H1 (cell line): Measurements from ENCODE around the gene PCNP. TPM values are rescaled to one million over a fixed set of nuclear protein-coding genes. Genes with fewer than 3 reads are reported as not detected.

Source experiments
- CTCF ChIA-PET: fragments of 300-600 bp; sonication (Branson Sonifier 250); formaldehyde crosslinking; loops from one replicate; lab custom pipeline; 2021; ENCODE audit not compliant: partially characterized antibody; lab: Charles Lee
- POLR2A ChIA-PET: fragments of 300-600 bp; sonication (Branson Sonifier 250); formaldehyde crosslinking; loops from one replicate; lab custom pipeline; 2021; ENCODE audit warnings: inconsistent platforms; ENCODE audit not compliant: partially characterized antibody; lab: Charles Lee
- DNase-seq, 2 experiments: peaks; one replicate each; pipeline versions ENCODE4 v3.0.0 to v3.0.0-alpha.2; 2010 to 2022; ENCODE audit warnings: low spot score in 2 of 2, low read depth in 1 of 2, mixed read lengths in 1 of 2
- FAIRE-seq: peaks from 2 replicates; lab custom pipeline; 2011; peaks lifted over from hg19 to GRCh38; lab: Jason Lieb, UNC
- H2AFZ ChIP-seq: 2 replicates; pipeline ENCODE4 v1.8.1; 2012; ENCODE audit warnings: low read length, inconsistent platforms
- H2AK5ac ChIP-seq: 2 replicates; pipeline ENCODE4 v1.6.1; 2013; ENCODE audit warnings: low read depth, low read length
- H2BK120ac ChIP-seq: replicated peaks from 2 replicates; pipeline ENCODE3; 2013; ENCODE audit warnings: low read depth, low read length, inconsistent platforms
- H2BK12ac ChIP-seq: 2 replicates; pipeline ENCODE4 v1.6.1; 2013; ENCODE audit warnings: low read depth, low read length
- H2BK15ac ChIP-seq: 2 replicates; pipeline ENCODE4 v1.6.1; 2013; ENCODE audit warnings: low read length
- H2BK20ac ChIP-seq: 2 replicates; pipeline ENCODE4 v1.6.1; 2013; ENCODE audit warnings: low read length
- H2BK5ac ChIP-seq: 2 replicates; pipeline ENCODE4 v1.6.1; 2013; ENCODE audit warnings: low read depth, low read length
- H3K14ac ChIP-seq: 2 replicates; pipeline ENCODE4 v1.6.1; 2013; ENCODE audit warnings: inconsistent platforms; ENCODE audit not compliant: insufficient read length
- H3K18ac ChIP-seq: 2 replicates; pipeline ENCODE4 v1.6.1; 2013; ENCODE audit warnings: low read length; ENCODE audit errors: extremely low read depth
- H3K23ac ChIP-seq: 2 replicates; pipeline ENCODE4 v1.6.1; 2013; ENCODE audit warnings: inconsistent platforms; ENCODE audit not compliant: insufficient read length
- H3K23me2 ChIP-seq: 2 replicates; pipeline ENCODE4 v1.6.1; 2013; ENCODE audit warnings: low read depth, low read length
- H3K27ac ChIP-seq: 2 replicates; pipeline ENCODE4 v1.6.1; 2011; ENCODE audit warnings: low read depth, low read length, inconsistent platforms
- H3K27me3 ChIP-seq, 4 experiments: replicated peaks in 1 of 4; 1 replicate in 1 of 4; 2 replicates in 3 of 4; pipeline versions ENCODE4 v1.6.1 to v1.8.1; 2011 to 2013; ENCODE audit warnings: low read length in 3 of 4, mild to moderate bottlenecking in 3 of 4, inconsistent platforms in 2 of 4, mixed read lengths in 2 of 4, moderate library complexity in 1 of 4; ENCODE audit not compliant: control insufficient read depth in 3 of 4, insufficient read depth in 3 of 4; ENCODE audit errors: extremely low read depth in 1 of 4
- H3K36me3 ChIP-seq, 4 experiments: 2 replicates each; pipeline versions ENCODE4 v1.6.1 to v1.8.1; 2011 to 2013; ENCODE audit warnings: mild to moderate bottlenecking in 4 of 4, low read length in 3 of 4, moderate library complexity in 2 of 4, control low read depth in 1 of 4, inconsistent platforms in 1 of 4; ENCODE audit not compliant: insufficient read depth in 4 of 4, control insufficient read depth in 2 of 4
- H3K4ac ChIP-seq: replicated peaks from 2 replicates; pipeline ENCODE3; 2013; ENCODE audit warnings: low read length, low read depth, mixed read lengths, inconsistent platforms; ENCODE audit not compliant: insufficient read length
- H3K4me1 ChIP-seq, 4 experiments: replicated peaks in 1 of 4; 1 replicate in 1 of 4; 2 replicates in 3 of 4; pipeline versions ENCODE4 v1.6.1 to v1.8.1; 2011 to 2013; ENCODE audit warnings: low read length in 3 of 4, inconsistent platforms in 2 of 4, mixed read lengths in 1 of 4; ENCODE audit not compliant: insufficient read depth in 4 of 4, control insufficient read depth in 3 of 4
- H3K4me2 ChIP-seq, 2 experiments: 2 replicates each; pipeline versions ENCODE4 v1.6.1 to v1.8.1; 2011 to 2013; ENCODE audit warnings: low read depth in 2 of 2, low read length in 2 of 2, control low read depth in 1 of 2, inconsistent platforms in 1 of 2, mild to moderate bottlenecking in 1 of 2; ENCODE audit not compliant: insufficient read depth in 1 of 2
- H3K4me3 ChIP-seq, 4 experiments: fragments of 200-600, 300-600 bp in 1 of 4; sonication (generic), shearing (Covaris generic), sonication (Bioruptor Twin) in 1 of 4; 2 replicates each; pipeline versions ENCODE4 v1.5.1 to v1.8.1; 2011 to 2016; ENCODE audit warnings: low read length in 4 of 4, low read depth in 3 of 4, control low read depth in 2 of 4, inconsistent platforms in 2 of 4, mild to moderate bottlenecking in 2 of 4, mixed read lengths in 1 of 4, moderate library complexity in 1 of 4; ENCODE audit not compliant: insufficient read depth in 2 of 4; ENCODE audit errors: extremely low read depth in 1 of 4
- H3K56ac ChIP-seq: replicated peaks from 2 replicates; pipeline ENCODE3; 2013; ENCODE audit warnings: low read depth, mild to moderate bottlenecking, mixed read lengths, low read length, inconsistent platforms; ENCODE audit not compliant: insufficient read length
- H3K79me1 ChIP-seq: 2 replicates; pipeline ENCODE4 v1.6.1; 2013; ENCODE audit warnings: low read depth, low read length, control low read depth
- H3K79me2 ChIP-seq, 2 experiments: 2 replicates each; pipeline versions ENCODE4 v1.6.1 to v1.8.1; 2012 to 2013; ENCODE audit warnings: low read length in 2 of 2, mild to moderate bottlenecking in 2 of 2, inconsistent platforms in 1 of 2; ENCODE audit not compliant: insufficient read depth in 2 of 2, control insufficient read depth in 1 of 2
- H3K9ac ChIP-seq, 4 experiments: replicated peaks in 1 of 4; 1 replicate in 1 of 4; 2 replicates in 3 of 4; pipeline versions ENCODE4 v1.6.1 to v1.8.1; 2011 to 2013; ENCODE audit warnings: low read depth in 3 of 4, low read length in 3 of 4, control low read depth in 2 of 4, mild to moderate bottlenecking in 2 of 4, moderate library complexity in 2 of 4, inconsistent platforms in 1 of 4; ENCODE audit errors: extremely low read depth in 1 of 4
- H3K9me3 ChIP-seq, 2 experiments: 2 replicates each; pipeline versions ENCODE4 v1.6.1 to v1.8.1; 2012 to 2013; ENCODE audit warnings: mild to moderate bottlenecking in 2 of 2, moderate library complexity in 2 of 2, control low read depth in 1 of 2, inconsistent platforms in 1 of 2, low read depth in 1 of 2, low read length in 1 of 2, mixed read lengths in 1 of 2; ENCODE audit not compliant: insufficient read depth in 2 of 2
- H4K20me1 ChIP-seq, 2 experiments: replicated peaks in 1 of 2; 2 replicates each; pipeline versions ENCODE3 to v1.8.1; 2011 to 2013; ENCODE audit warnings: inconsistent platforms in 2 of 2, low read length in 2 of 2, mild to moderate bottlenecking in 1 of 2; ENCODE audit not compliant: insufficient read depth in 2 of 2, control insufficient read depth in 1 of 2
- H4K5ac ChIP-seq: 2 replicates; pipeline ENCODE4 v1.6.1; 2013; ENCODE audit warnings: low read length, low read depth, mixed read lengths, inconsistent platforms; ENCODE audit not compliant: insufficient read length
- H4K8ac ChIP-seq: 2 replicates; pipeline ENCODE4 v1.8.0; 2013; ENCODE audit warnings: mild to moderate bottlenecking, moderate library complexity, low read length, inconsistent platforms; ENCODE audit not compliant: insufficient read depth; ENCODE audit errors: extremely low read depth
- H4K91ac ChIP-seq: replicated peaks from 2 replicates; pipeline ENCODE3; 2013; ENCODE audit warnings: low read length, mixed read lengths, inconsistent platforms; ENCODE audit not compliant: insufficient read length
- ATF2 ChIP-seq: IDR thresholded peaks from 2 replicates; pipeline ENCODE4 v1.6.1; 2012; ENCODE audit warnings: low read length, inconsistent platforms
- BCL11A ChIP-seq, 2 experiments: IDR thresholded peaks; one replicate each; pipeline ENCODE4 v1.6.1; 2011; ENCODE audit warnings: low read depth in 2 of 2, low read length in 2 of 2, mild to moderate bottlenecking in 2 of 2
- CHD1 ChIP-seq: IDR thresholded peaks from 2 replicates; pipeline ENCODE4 v1.6.1; 2012; ENCODE audit warnings: low read depth, low read length, improper control_type of control experiment
- CREB1 ChIP-seq: IDR thresholded peaks from 2 replicates; pipeline ENCODE4 v1.6.1; 2012; ENCODE audit warnings: inconsistent platforms
- CTBP2 ChIP-seq: IDR thresholded peaks from 2 replicates; pipeline ENCODE4 v1.7.0; 2011; ENCODE audit warnings: borderline replicate concordance, mild to moderate bottlenecking, moderate library complexity, mixed read lengths, low read length; ENCODE audit not compliant: insufficient read depth, insufficient read length
- GABPA ChIP-seq: IDR thresholded peaks from 2 replicates; pipeline ENCODE4 v1.6.1; 2011; ENCODE audit warnings: mild to moderate bottlenecking, low read length, moderate library complexity, borderline replicate concordance; ENCODE audit not compliant: insufficient read depth
- KDM1A ChIP-seq: fragments of 200-600, 300-600 bp; sonication (generic); IDR thresholded peaks from 2 replicates; pipeline ENCODE4 v1.7.1; 2016; ENCODE audit warnings: mild to moderate bottlenecking, low read length, borderline replicate concordance
- POLR2A ChIP-seq, 2 experiments: IDR thresholded peaks; 1 replicate in 1 of 2; 2 replicates in 1 of 2; pipeline ENCODE4 v1.6.1; 2011; ENCODE audit warnings: low read depth in 2 of 2, low read length in 2 of 2, mild to moderate bottlenecking in 2 of 2; ENCODE audit errors: control extremely low read depth in 1 of 2
- POU5F1 ChIP-seq: IDR thresholded peaks from 2 replicates; pipeline ENCODE4 v1.6.1; 2011; ENCODE audit warnings: low read depth, mild to moderate bottlenecking, low read length, moderate library complexity
- RBBP5 ChIP-seq: IDR thresholded peaks from 2 replicates; pipeline ENCODE4 v1.7.1; 2012; ENCODE audit warnings: low read depth, mild to moderate bottlenecking, inconsistent platforms, low read length, moderate library complexity, borderline replicate concordance
- SIRT6 ChIP-seq: IDR thresholded peaks from one replicate; pipeline ENCODE4 v1.7.1; 2012; ENCODE audit warnings: low read length, inconsistent platforms
- SIX5 ChIP-seq: IDR thresholded peaks from 2 replicates; pipeline ENCODE4 v1.6.1; 2011; ENCODE audit warnings: mild to moderate bottlenecking, low read depth, low read length
- WGBS, 2 experiments: shearing (Covaris generic) in 1 of 2; methylation state at CpG; one replicate each; pipeline versions ENCODE4 v1.1.6 to v1.1.7; 2013 to 2015; ENCODE audit warnings: low lambda C conversion rate in 2 of 2, mixed read lengths in 2 of 2, inconsistent platforms in 1 of 2, low coverage in 1 of 2, missing lambda C conversion rate in 1 of 2; ENCODE audit not compliant: insufficient replicate concordance in 2 of 2, insufficient coverage in 1 of 2, insufficient read length in 1 of 2; ENCODE audit errors: extremely low coverage in 1 of 2, missing lambda C conversion rate in 1 of 2; 5-methylcytosine and 5-hydroxymethylcytosine counted together
- polyA plus RNA-seq, 7 experiments: library from polyadenylated mRNA; depleted of rRNA in 3 of 7; stranded (reverse) in 5 of 7; unstranded in 2 of 7; fragments of >200 nt in 5 of 7; fragments of 200-250 nt in 2 of 7; gene quantifications; 1 replicate in 5 of 7; 2 replicates in 1 of 7; 4 replicates in 1 of 7; pipeline versions ENCODE4 v1.2.1 to v1.2.3, GENCODE V29; 2011 to 2013; ENCODE audit warnings: missing spikeins in 2 of 7, mixed read lengths in 2 of 7
- total RNA-seq: library from RNA; stranded (reverse); fragmentation: NEBNext Ultra II Directional; extraction: Animal tissue kit (Norgen Biotek cat#: 25700); gene quantifications from 2 replicates; pipeline ENCODE4 v1.2.1, GENCODE V29; 2021

Gene PCNP
- total and polyA plus RNA-seq, 2 of the 8 experiments (the other 6 are each of a cell fraction or from before 2014, with no cell fraction given) = 29.1 to 192 TPM

GRCh38 chr3:101635345-101635744 is 61.4 kb downstream of the PCNP start:
- no peak for TF ChIP-seq BCL11A (IDR thresholded peaks at IDR 0.05; ENCODE audit: low read depth in 2 of 2, low read length in 2 of 2)
- no peak for TF ChIP-seq CTBP2
- no peak for TF ChIP-seq SIX5
- TF ChIP-seq KDM1A = no peak
- TF ChIP-seq GABPA = no peak
- no peak for TF ChIP-seq POLR2A (IDR thresholded peaks at IDR 0.05; ENCODE audit: control extremely low read depth in 1 of 2, low read depth in 2 of 2, low read length in 2 of 2)
- no peak for TF ChIP-seq CREB1
- TF ChIP-seq POU5F1 = no peak
- no peak for TF ChIP-seq SIRT6
- no peak for TF ChIP-seq ATF2
- TF ChIP-seq RBBP5 = no peak
- TF ChIP-seq CHD1 = no peak
- H2BK15ac ChIP-seq = no peak overlapping the region
- no peak overlapping the region for H3K56ac ChIP-seq
- FAIRE-seq (no peak), DNase-seq (peak in 1 of 2 experiments; percentile 37)
- no peak overlapping the region for H2BK120ac ChIP-seq
- H4K5ac ChIP-seq = no peak overlapping the region
- no peak overlapping the region for H3K14ac ChIP-seq
- no peak overlapping the region for H3K4me3 ChIP-seq
- no peaks in the 10 kb centered on the region for H3K79me1 ChIP-seq
- H3K79me2 ChIP-seq = no peaks in the 10 kb centered on the region
- H2AFZ ChIP-seq = no peak overlapping the region
- no peak overlapping the region for H3K23ac ChIP-seq
- H3K27me3 ChIP-seq = no peaks in the 10 kb centered on the region
- no peaks in the 10 kb centered on the region for H3K23me2 ChIP-seq
- no peak overlapping the region for H4K91ac ChIP-seq
- no peak overlapping the region for H2BK20ac ChIP-seq
- H3K18ac ChIP-seq = no peak overlapping the region
- H3K9ac ChIP-seq = no peak overlapping the region
- H3K9me3 ChIP-seq = no peaks in the 10 kb centered on the region
- WGBS, 2 experiments = 95% methylated on average over 9 of the region's 9 CpGs; no CpG with 5 or more reads in 1 of the 2 experiments
- H3K4ac ChIP-seq = no peak overlapping the region
- no peak overlapping the region for H3K27ac ChIP-seq
- H2BK5ac ChIP-seq = no peak overlapping the region
- H4K8ac ChIP-seq = no peak overlapping the region
- no peak overlapping the region for H3K4me2 ChIP-seq
- no peak overlapping the region for H2AK5ac ChIP-seq
- H3K4me1 ChIP-seq = peaks cover 0 to 6% (median 2%) of the 10 kb centered on the region in 4 experiments; a peak in 5 of 7 replicates
- POLR2A ChIA-PET = interaction anchor here (1.7 kb wide), 1 partner anchor 62 kb away, joined by 5 read pairs; the partner anchor contains the start of gene PCNP
- CTCF ChIA-PET = interaction anchor here (0.6 to 1.5 kb wide), 11 partner anchors 8 to 425 kb away, joined by 3 to 5 read pairs (median 3); no protein-coding TSS in a partner anchor
- H2BK12ac ChIP-seq = no peak overlapping the region
- H3K36me3 ChIP-seq = no peaks in the 10 kb centered on the region
- no peaks in the 10 kb centered on the region for H4K20me1 ChIP-seq
